HCT116 (cell line): Measurements from ENCODE around the gene SEC22A. TPM values are rescaled to one million over a fixed set of nuclear protein-coding genes. Genes with fewer than 3 reads are reported as not detected.

Source experiments
- ATAC-seq: fragments of 200-7000 bp; cut with Tn5 transposase; 2 replicates; pipeline ENCODE4 v1.9.1; 2020; ENCODE audit warnings: mild to moderate bottlenecking, moderate library complexity
- BruUV-seq: library from RNA; stranded (reverse); fragments of 400-500 nt; replicated peaks from 2 replicates; lab custom pipeline; 2021; lab: Mats Ljungman, UMichigan
- CTCF ChIA-PET: fragments of 300-600 bp; sonication (Branson Sonifier 250); formaldehyde crosslinking; loops from one replicate; lab custom pipeline; 2021; ENCODE audit warnings: antibody characterized with exemption; lab: Charles Lee
- POLR2A ChIA-PET: fragments of 300-600, 350-600 bp; sonication (Branson Sonifier 250); formaldehyde crosslinking; loops from one replicate; lab custom pipeline; 2021; ENCODE audit warnings: antibody characterized with exemption; lab: Charles Lee
- RAD21 ChIA-PET, 2 experiments: fragments of 300-600 bp; sonication (Branson Sonifier 250); formaldehyde crosslinking; loops; one replicate each; lab custom pipeline; 2023; ENCODE audit warnings: low total read pairs in 2 of 2; ENCODE audit not compliant: uncharacterized antibody in 2 of 2, unreplicated experiment in 2 of 2, low non-redundant PET in 1 of 2; lab: Charles Lee
- DNase-seq: peaks from one replicate; pipeline ENCODE4 v3.0.0-alpha.2; 2010; ENCODE audit warnings: low read depth, low spot score
- H2AFZ ChIP-seq: fragments of 200-600 bp; shearing (Covaris generic), sonication (generic); 2 replicates; pipeline ENCODE4 v1.6.1; 2017; ENCODE audit warnings: low read depth, mixed run types, mixed read lengths, antibody characterized with exemption, low read length; ENCODE audit not compliant: poor library complexity, severe bottlenecking
- H3K27ac ChIP-seq: 2 replicates; pipeline ENCODE4 v1.5.1; 2012; ENCODE audit warnings: low read depth, low read length
- H3K27me3 ChIP-seq: fragments of 200-600 bp; sonication (generic); 2 replicates; pipeline ENCODE4 v1.6.1; 2016; ENCODE audit warnings: mixed run types, low read length, mixed read lengths; ENCODE audit not compliant: insufficient read depth
- H3K36me3 ChIP-seq, 2 experiments: fragments of 200-500 bp in 1 of 2; fragments of 200-600 bp in 1 of 2; sonication (Bioruptor generic) in 1 of 2; sonication (generic) in 1 of 2; 2 replicates each; pipeline versions ENCODE4 v1.5.1 to v1.6.1; 2014 to 2016; ENCODE audit warnings: low read length in 2 of 2, inconsistent platforms in 1 of 2, mixed read lengths in 1 of 2, mixed run types in 1 of 2; ENCODE audit not compliant: insufficient read depth in 2 of 2, control insufficient read depth in 1 of 2
- H3K4me1 ChIP-seq, 2 experiments: fragments of 200-600 bp in 1 of 2; sonication (generic) in 1 of 2; 2 replicates each; pipeline versions ENCODE4 v1.5.1 to v1.6.1; 2012 to 2017; ENCODE audit warnings: low read length in 2 of 2, inconsistent platforms in 1 of 2, mild to moderate bottlenecking in 1 of 2, mixed read lengths in 1 of 2, mixed run types in 1 of 2, moderate library complexity in 1 of 2; ENCODE audit not compliant: insufficient read depth in 2 of 2, control insufficient read depth in 1 of 2
- H3K4me2 ChIP-seq: fragments of 200-600 bp; sonication (generic); 2 replicates; pipeline ENCODE4 v1.6.1; 2017; ENCODE audit warnings: mixed run types, low read length, mixed read lengths
- H3K4me3 ChIP-seq, 2 experiments: fragments of 200-600 bp in 1 of 2; sonication (generic) in 1 of 2; replicated peaks in 1 of 2; 2 replicates each; pipeline ENCODE4 v1.5.1; 2011 to 2016; ENCODE audit warnings: low read length in 2 of 2, control low read depth in 1 of 2, low read depth in 1 of 2, mild to moderate bottlenecking in 1 of 2, mixed read lengths in 1 of 2, mixed run types in 1 of 2
- H3K79me2 ChIP-seq: fragments of 200-600 bp; sonication (generic); 2 replicates; pipeline ENCODE4 v1.6.1; 2017; ENCODE audit warnings: mild to moderate bottlenecking, mixed run types, low read length, moderate library complexity, mixed read lengths; ENCODE audit not compliant: insufficient read depth
- H3K9ac ChIP-seq: fragments of 200-600 bp; sonication (generic); 2 replicates; pipeline ENCODE4 v1.6.1; 2016; ENCODE audit warnings: low read length, mixed read lengths
- H3K9me2 ChIP-seq: fragments of 200-600 bp; sonication (generic), shearing (Covaris generic); 2 replicates; pipeline ENCODE4 v1.6.1; 2017; ENCODE audit warnings: mixed run types, mild to moderate bottlenecking, moderate library complexity; ENCODE audit not compliant: insufficient read depth
- H3K9me3 ChIP-seq, 2 experiments: fragments of 200-500 bp in 1 of 2; fragments of 200-600 bp in 1 of 2; sonication (Bioruptor generic) in 1 of 2; sonication (generic) in 1 of 2; 2 replicates each; pipeline ENCODE4 v1.6.1; 2014 to 2017; ENCODE audit warnings: low read length in 2 of 2, mixed read lengths in 2 of 2, inconsistent platforms in 1 of 2, low read depth in 1 of 2, mild to moderate bottlenecking in 1 of 2, mixed run types in 1 of 2, moderate library complexity in 1 of 2; ENCODE audit not compliant: control insufficient read depth in 1 of 2, insufficient read depth in 1 of 2
- H4K20me1 ChIP-seq: fragments of 200-600 bp; sonication (generic), shearing (Covaris generic); 2 replicates; pipeline ENCODE4 v1.6.1; 2017; ENCODE audit warnings: mixed run types, mild to moderate bottlenecking, moderate library complexity; ENCODE audit not compliant: insufficient read depth
- ATF3 ChIP-seq: IDR thresholded peaks from 2 replicates; pipeline ENCODE4 v1.6.1; 2012
- CEBPB ChIP-seq: IDR thresholded peaks from 2 replicates; pipeline ENCODE4 v1.6.1; 2012; ENCODE audit warnings: low read depth
- EGR1 ChIP-seq: IDR thresholded peaks from 2 replicates; pipeline ENCODE4 v1.6.1; 2012; ENCODE audit warnings: low read depth
- EZH2 ChIP-seq: fragments of 200-600 bp; sonication (generic); IDR thresholded peaks from 2 replicates; pipeline ENCODE4 v1.6.1; 2017; ENCODE audit warnings: antibody characterized with exemption, mixed run types
- EZH2phosphoT487 ChIP-seq: fragments of 200-600 bp; IDR thresholded peaks from 2 replicates; pipeline ENCODE4 v1.6.1; 2018; ENCODE audit warnings: antibody characterized with exemption, borderline replicate concordance
- POLR2A ChIP-seq: IDR thresholded peaks from 2 replicates; pipeline ENCODE4 v1.7.0; 2011; ENCODE audit warnings: borderline replicate concordance; ENCODE audit not compliant: insufficient read depth, insufficient read length; ENCODE audit errors: extremely low read depth
- POLR2AphosphoS5 ChIP-seq: IDR thresholded peaks from 2 replicates; pipeline ENCODE4 v1.6.1; 2011; ENCODE audit warnings: mild to moderate bottlenecking, low read depth, low read length, moderate library complexity
- RAD21 ChIP-seq: IDR thresholded peaks from 2 replicates; pipeline ENCODE4 v1.6.1; 2012; ENCODE audit warnings: low read depth, mild to moderate bottlenecking
- REST ChIP-seq: IDR thresholded peaks from 2 replicates; pipeline ENCODE4 v1.6.1; 2012; ENCODE audit warnings: low read depth
- SIN3A ChIP-seq: IDR thresholded peaks from 2 replicates; pipeline ENCODE4 v1.6.1; 2012; ENCODE audit warnings: low read depth
- YY1 ChIP-seq: IDR thresholded peaks from 2 replicates; pipeline ENCODE4 v1.6.1; 2011; ENCODE audit warnings: low read length, low read depth, moderate library complexity, mild to moderate bottlenecking; ENCODE audit not compliant: insufficient replicate concordance; ENCODE audit errors: extremely low read depth
- intact Hi-C: fragments of 100-400 bp; cut with micrococcal nuclease; formaldehyde crosslinking; loops from 2 replicates; pipeline ENCODE4 v1.10.0; 2022
- total RNA-seq: library from RNA; stranded (reverse); gene quantifications from one replicate; pipeline ENCODE4 v1.2.1, GENCODE V29; 2021; ENCODE audit not compliant: unreplicated experiment
- TF ChIP-seq, protein P1 (sequence below), 3 experiments: fragments of 200-600 bp in 1 of 3; sonication (generic) in 1 of 3; IDR thresholded peaks in 2 of 3; conservative IDR thresholded peaks in 1 of 3; 2 replicates each; pipeline ENCODE4 v1.5.1; 2012 to 2017; ENCODE audit warnings: low read depth in 2 of 3, low read length in 2 of 3, antibody characterized with exemption in 1 of 3, borderline replicate concordance in 1 of 3, control low read depth in 1 of 3, mild to moderate bottlenecking in 1 of 3, mixed read lengths in 1 of 3, mixed run types in 1 of 3, moderate library complexity in 1 of 3; ENCODE audit not compliant: insufficient read depth in 1 of 3

SEC22A gene
- total RNA-seq, 1 experiment from 2014 or later: 10.6 TPM

GRCh38 chr3:123271466-123272159 lies 69.9 kb downstream of the SEC22A start:
- Histone ChIP-seq H4K20me1 (no peaks in the 10 kb centered on the region), H3K27ac (no peak overlapping the region), H3K9me3 (no peaks in the 10 kb centered on the region), H3K4me2 (no peak overlapping the region), H3K4me1 (no peaks in the 10 kb centered on the region), H3K9ac (no peak overlapping the region), H2AFZ (no peak overlapping the region), H3K9me2 (no peaks in the 10 kb centered on the region), H3K27me3 (no peaks in the 10 kb centered on the region), H3K4me3 (no peak overlapping the region), H3K36me3 (no peaks in the 10 kb centered on the region), H3K79me2 (no peaks in the 10 kb centered on the region)
- BruUV-seq: no TSS peak
- ATAC-seq (no peak), DNase-seq (no peak)
- ChIA-PET POLR2A (no interaction called here), RAD21 (no interaction called here), CTCF (no interaction called here)
- TF ChIP-seq SIN3A (no peak), POLR2AphosphoS5 (no peak), REST (no peak), POLR2A (no peak), EGR1 (no peak), EZH2 (no peak), YY1 (no peak), RAD21 (no peak), CEBPB (no peak), EZH2phosphoT487 (no peak), ATF3 (no peak)
- TF ChIP-seq, protein P1, sequence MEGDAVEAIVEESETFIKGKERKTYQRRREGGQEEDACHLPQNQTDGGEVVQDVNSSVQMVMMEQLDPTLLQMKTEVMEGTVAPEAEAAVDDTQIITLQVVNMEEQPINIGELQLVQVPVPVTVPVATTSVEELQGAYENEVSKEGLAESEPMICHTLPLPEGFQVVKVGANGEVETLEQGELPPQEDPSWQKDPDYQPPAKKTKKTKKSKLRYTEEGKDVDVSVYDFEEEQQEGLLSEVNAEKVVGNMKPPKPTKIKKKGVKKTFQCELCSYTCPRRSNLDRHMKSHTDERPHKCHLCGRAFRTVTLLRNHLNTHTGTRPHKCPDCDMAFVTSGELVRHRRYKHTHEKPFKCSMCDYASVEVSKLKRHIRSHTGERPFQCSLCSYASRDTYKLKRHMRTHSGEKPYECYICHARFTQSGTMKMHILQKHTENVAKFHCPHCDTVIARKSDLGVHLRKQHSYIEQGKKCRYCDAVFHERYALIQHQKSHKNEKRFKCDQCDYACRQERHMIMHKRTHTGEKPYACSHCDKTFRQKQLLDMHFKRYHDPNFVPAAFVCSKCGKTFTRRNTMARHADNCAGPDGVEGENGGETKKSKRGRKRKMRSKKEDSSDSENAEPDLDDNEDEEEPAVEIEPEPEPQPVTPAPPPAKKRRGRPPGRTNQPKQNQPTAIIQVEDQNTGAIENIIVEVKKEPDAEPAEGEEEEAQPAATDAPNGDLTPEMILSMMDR (IDR thresholded peaks at IDR 0.05 in 2 of 3, conservative IDR thresholded peaks at IDR 0.05 in 1 of 3; ENCODE audit: borderline replicate concordance in 1 of 3, insufficient read depth in 1 of 3, low read depth in 2 of 3, low read length in 2 of 3): no peak
- intact Hi-C loops: no loop called here
